ENCODE measurements around the gene RUNX2. TPM values are rescaled to one million over a fixed set of nuclear protein-coding genes. Genes with fewer than 3 reads are reported as not detected.

RUNX2 gene
- total and polyA plus RNA-seq, 10 of the 15 experiments (the other 5 are each of a cell fraction or from before 2014, with no cell fraction given) = 0.01 to 0.77 (median 0.15) TPM; not detected in 3

DNA sequence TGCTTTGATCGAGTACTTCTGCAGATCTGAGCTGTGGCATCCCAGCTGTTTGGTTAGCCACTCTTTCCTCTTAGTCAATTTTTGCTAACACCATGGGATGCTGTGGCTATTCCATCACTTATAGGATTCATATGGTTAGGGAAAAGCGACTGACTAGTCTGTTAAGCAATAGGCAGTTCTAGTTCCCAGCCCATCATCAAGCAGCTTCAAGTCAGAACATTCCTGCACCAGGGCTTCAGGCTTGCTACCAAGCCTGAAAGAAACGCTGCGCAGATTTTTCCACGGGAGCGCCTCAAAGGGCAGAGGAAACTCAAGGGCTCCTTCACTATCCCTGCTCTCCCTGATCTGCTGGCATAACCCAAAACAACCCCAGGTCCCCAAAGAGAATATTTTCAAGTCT is 209.4 kb downstream of the RUNX2 start (continued):
- TF ChIP-seq, protein P1, sequence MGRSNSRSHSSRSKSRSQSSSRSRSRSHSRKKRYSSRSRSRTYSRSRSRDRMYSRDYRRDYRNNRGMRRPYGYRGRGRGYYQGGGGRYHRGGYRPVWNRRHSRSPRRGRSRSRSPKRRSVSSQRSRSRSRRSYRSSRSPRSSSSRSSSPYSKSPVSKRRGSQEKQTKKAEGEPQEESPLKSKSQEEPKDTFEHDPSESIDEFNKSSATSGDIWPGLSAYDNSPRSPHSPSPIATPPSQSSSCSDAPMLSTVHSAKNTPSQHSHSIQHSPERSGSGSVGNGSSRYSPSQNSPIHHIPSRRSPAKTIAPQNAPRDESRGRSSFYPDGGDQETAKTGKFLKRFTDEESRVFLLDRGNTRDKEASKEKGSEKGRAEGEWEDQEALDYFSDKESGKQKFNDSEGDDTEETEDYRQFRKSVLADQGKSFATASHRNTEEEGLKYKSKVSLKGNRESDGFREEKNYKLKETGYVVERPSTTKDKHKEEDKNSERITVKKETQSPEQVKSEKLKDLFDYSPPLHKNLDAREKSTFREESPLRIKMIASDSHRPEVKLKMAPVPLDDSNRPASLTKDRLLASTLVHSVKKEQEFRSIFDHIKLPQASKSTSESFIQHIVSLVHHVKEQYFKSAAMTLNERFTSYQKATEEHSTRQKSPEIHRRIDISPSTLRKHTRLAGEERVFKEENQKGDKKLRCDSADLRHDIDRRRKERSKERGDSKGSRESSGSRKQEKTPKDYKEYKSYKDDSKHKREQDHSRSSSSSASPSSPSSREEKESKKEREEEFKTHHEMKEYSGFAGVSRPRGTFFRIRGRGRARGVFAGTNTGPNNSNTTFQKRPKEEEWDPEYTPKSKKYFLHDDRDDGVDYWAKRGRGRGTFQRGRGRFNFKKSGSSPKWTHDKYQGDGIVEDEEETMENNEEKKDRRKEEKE (IDR thresholded peaks at IDR 0.05) = no peak
- no peak for TF ChIP-seq MEF2B (IDR thresholded peaks at IDR 0.05; ENCODE audit: partially characterized antibody, poor library complexity, severe bottlenecking)
- no peak for TF ChIP-seq E2F8 (IDR thresholded peaks at IDR 0.05; ENCODE audit: low read depth, partially characterized antibody)
- no peak for TF ChIP-seq NR2C2 (IDR thresholded peaks at IDR 0.05; ENCODE audit: borderline replicate concordance, control insufficient read depth, insufficient read length, low read depth)
- TF ChIP-seq SMAD5 (IDR thresholded peaks at IDR 0.05; ENCODE audit: low read depth) = no peak
- TF ChIP-seq NFXL1 (IDR thresholded peaks at IDR 0.05; ENCODE audit: borderline replicate concordance) = no peak
- no peak for TF ChIP-seq MTA2 (IDR thresholded peaks at IDR 0.05; ENCODE audit: low read depth)
- TF ChIP-seq MYC (IDR thresholded peaks at IDR 0.05; ENCODE audit: insufficient read depth, insufficient read length, insufficient replicate concordance, low read length, severe bottlenecking) = no peak
- TF ChIP-seq, protein P2, sequence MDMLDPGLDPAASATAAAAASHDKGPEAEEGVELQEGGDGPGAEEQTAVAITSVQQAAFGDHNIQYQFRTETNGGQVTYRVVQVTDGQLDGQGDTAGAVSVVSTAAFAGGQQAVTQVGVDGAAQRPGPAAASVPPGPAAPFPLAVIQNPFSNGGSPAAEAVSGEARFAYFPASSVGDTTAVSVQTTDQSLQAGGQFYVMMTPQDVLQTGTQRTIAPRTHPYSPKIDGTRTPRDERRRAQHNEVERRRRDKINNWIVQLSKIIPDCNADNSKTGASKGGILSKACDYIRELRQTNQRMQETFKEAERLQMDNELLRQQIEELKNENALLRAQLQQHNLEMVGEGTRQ (IDR thresholded peaks at IDR 0.05; ENCODE audit: borderline replicate concordance, low read depth, low read length) = no peak
- no peak for TF ChIP-seq PRDM15 (CRISPR knock-in tag; IDR thresholded peaks at IDR 0.05)
- no peak for TF ChIP-seq JUNB (IDR thresholded peaks at IDR 0.05)
